Spleen (tissue), 7 donors: ENCODE results near the gene ATXN7L2.

Experiments used
- CTCF ChIP-seq, 11 experiments: fragments of 200-600 bp in 7 of 11; fragments of 450-650 bp in 4 of 11; sonication (generic) in 4 of 11; IDR thresholded peaks in 8 of 11; conservative IDR thresholded peaks in 3 of 11; 1 replicate in 7 of 11; 2 replicates in 4 of 11; pipeline versions ENCODE4 v1.4.0 to v1.8.0; 2016 to 2021; ENCODE audit warnings: antibody characterized with exemption in 11 of 11, inconsistent platforms in 4 of 11, mild to moderate bottlenecking in 1 of 11
- POLR2A ChIP-seq, 3 donors: fragments of 450-650 bp; IDR thresholded peaks; one replicate each; pipeline ENCODE4 v1.5.1; 2017; ENCODE audit warnings: antibody characterized with exemption in 3 of 3, mild to moderate bottlenecking in 1 of 3
- POLR2AphosphoS5 ChIP-seq, 3 donors: sonication (generic); formaldehyde crosslinking; IDR thresholded peaks; one replicate each; pipeline ENCODE4 v1.5.1; 2017; ENCODE audit warnings: antibody characterized with exemption in 3 of 3
- donor health status: DM: no; HTN: no; CAD: no; lungs with moderate emphysema.
- donor health status: DM: no; HTN: no; CAD: no.
- donor health status: DM: no; HTN: no; CAD: no.

- TF ChIP-seq CTCF (IDR thresholded peaks at IDR 0.05 in 8 of 11, conservative IDR thresholded peaks at IDR 0.05 in 3 of 11) (no peak), POLR2AphosphoS5 (IDR thresholded peaks at IDR 0.05) (no peak), POLR2A (IDR thresholded peaks at IDR 0.05) (no peak)
These were observed 1.3 kb downstream of the ATXN7L2 start for GRCh38 chr1:109485001-109485400.
